WTC11 (cell line): ENCODE data around the gene CCL7. TPM values are rescaled to one million over a fixed set of nuclear protein-coding genes. Genes with fewer than 3 reads are reported as not detected.

Experiments
- ATAC-seq: fragments of 200-7000 bp; cut with Tn5 transposase; 2 replicates; pipeline ENCODE4 v1.10.0; 2021; ENCODE audit warnings: mild to moderate bottlenecking, moderate library complexity
- Bru-seq: library from RNA; stranded (reverse); fragments of 400-500 nt; gene quantifications from one replicate; lab custom pipeline; 2021; lab: Mats Ljungman, UMichigan
- CTCF ChIA-PET: fragments of 300-600 bp; sonication (Branson Sonifier 250); formaldehyde crosslinking; loops from one replicate; lab custom pipeline; 2021; ENCODE audit warnings: antibody characterized with exemption; lab: Charles Lee
- POLR2A ChIA-PET: fragments of 350-600 bp; sonication (Branson Sonifier 250); formaldehyde crosslinking; loops from one replicate; lab custom pipeline; 2021; ENCODE audit warnings: antibody characterized with exemption; lab: Charles Lee
- DNase-seq: peaks from one replicate; pipeline ENCODE4 v3.0.0; 2021; ENCODE audit warnings: low spot score
- H3K27ac Mint-ChIP-seq: 2 replicates; pipeline ENCODE4 v1.8.0; 2021; ENCODE audit warnings: mixed read lengths
- H3K27me3 Mint-ChIP-seq: 2 replicates; pipeline ENCODE4 v1.8.0; 2021; ENCODE audit warnings: low read depth, mild to moderate bottlenecking, moderate library complexity, mixed read lengths
- H3K36me3 Mint-ChIP-seq: 2 replicates; pipeline ENCODE4 v1.8.0; 2021; ENCODE audit warnings: mixed read lengths
- H3K4me1 Mint-ChIP-seq: 2 replicates; pipeline ENCODE4 v1.8.0; 2022; ENCODE audit warnings: mixed read lengths
- H3K4me3 Mint-ChIP-seq: 2 replicates; pipeline ENCODE4 v1.8.0; 2021; ENCODE audit warnings: mild to moderate bottlenecking, moderate library complexity, mixed read lengths
- H3K9me3 Mint-ChIP-seq: 2 replicates; pipeline ENCODE4 v1.8.0; 2021; ENCODE audit warnings: mixed read lengths
- FOXP1 ChIP-seq: sonication (generic); formaldehyde crosslinking; IDR thresholded peaks from 2 replicates; pipeline ENCODE4 v1.8.0; 2022; ENCODE audit warnings: missing genetic modification reagents, mild to moderate bottlenecking, moderate library complexity, borderline replicate concordance
- NFATC4 ChIP-seq: fragments of 250-450 bp; sonication (Bioruptor Pico); IDR thresholded peaks from 2 replicates; pipeline ENCODE4 v1.9.0; 2021; ENCODE audit warnings: mild to moderate bottlenecking
- NFE2L1 ChIP-seq: sonication (generic); formaldehyde crosslinking; IDR thresholded peaks from 2 replicates; pipeline ENCODE4 v1.8.1; 2023; ENCODE audit warnings: missing genetic modification reagents
- PRRX2 ChIP-seq: fragments of 250-450 bp; sonication (Bioruptor Pico); IDR thresholded peaks from 2 replicates; pipeline ENCODE4 v1.8.0; 2021; ENCODE audit warnings: mild to moderate bottlenecking
- RORB ChIP-seq: fragments of 250-450 bp; sonication (Bioruptor Pico); IDR thresholded peaks from 2 replicates; pipeline ENCODE4 v1.9.0; 2021; ENCODE audit warnings: mild to moderate bottlenecking
- SMAD3 ChIP-seq: sonication (generic); formaldehyde crosslinking; IDR thresholded peaks from 2 replicates; pipeline ENCODE4 v1.8.0; 2022; ENCODE audit warnings: missing genetic modification reagents, mild to moderate bottlenecking, borderline replicate concordance
- SOX15 ChIP-seq: fragments of 250-450 bp; sonication (Bioruptor Pico); IDR thresholded peaks from 2 replicates; pipeline ENCODE4 v1.9.0; 2021; ENCODE audit warnings: mild to moderate bottlenecking
- ZNF121 ChIP-seq: sonication (generic); formaldehyde crosslinking; IDR thresholded peaks from 2 replicates; pipeline ENCODE4 v1.8.0; 2023; ENCODE audit warnings: missing genetic modification reagents
- ZNF138 ChIP-seq: sonication (generic); formaldehyde crosslinking; conservative IDR thresholded peaks from 2 replicates; pipeline ENCODE4 v1.8.1; 2022; ENCODE audit warnings: mild to moderate bottlenecking, moderate library complexity, missing genetic modification reagents
- ZNF263 ChIP-seq: sonication (generic); formaldehyde crosslinking; IDR thresholded peaks from 2 replicates; pipeline ENCODE4 v1.8.1; 2022; ENCODE audit warnings: low read depth, mild to moderate bottlenecking, moderate library complexity, missing genetic modification reagents
- ZNF416 ChIP-seq: fragments of 250-450 bp; sonication (Bioruptor Pico); IDR thresholded peaks from 2 replicates; pipeline ENCODE4 v1.9.0; 2021; ENCODE audit warnings: mild to moderate bottlenecking, inconsistent platforms
- ZNF671 ChIP-seq: fragments of 250-450 bp; sonication (Bioruptor Pico); IDR thresholded peaks from 2 replicates; pipeline ENCODE4 v1.8.0; 2021; ENCODE audit warnings: mild to moderate bottlenecking
- long read RNA-seq, 3 experiments: library from RNA in 1 of 3; library from capped mRNA in 1 of 3; library from polyadenylated mRNA in 1 of 3; unstranded in 2 of 3; stranded (forward) in 1 of 3; transcript quantifications; one replicate each; pipeline ENCODE4 v2.0.0, GENCODE V29; 2021
- total RNA-seq: library from RNA; stranded (reverse); gene quantifications from 3 replicates; pipeline ENCODE4 v1.2.3, GENCODE V29; 2021
- TF ChIP-seq, protein P1 (sequence below): sonication (generic); formaldehyde crosslinking; IDR thresholded peaks from 2 replicates; pipeline ENCODE4 v1.8.1; 2022; ENCODE audit warnings: mild to moderate bottlenecking, missing genetic modification reagents, moderate library complexity, borderline replicate concordance
- TF ChIP-seq, protein P2 (sequence below): fragments of 250-450 bp; sonication (Bioruptor Pico); IDR thresholded peaks from 2 replicates; pipeline ENCODE4 v2.1.2; 2022; ENCODE audit warnings: mild to moderate bottlenecking, moderate library complexity
- TF ChIP-seq, protein P3 (sequence below): sonication (generic); formaldehyde crosslinking; IDR thresholded peaks from 2 replicates; pipeline ENCODE4 v1.8.1; 2023; ENCODE audit warnings: mild to moderate bottlenecking, missing genetic modification reagents, borderline replicate concordance
- TF ChIP-seq, protein P4 (sequence below): sonication (generic); formaldehyde crosslinking; IDR thresholded peaks from 2 replicates; pipeline ENCODE4 v1.8.1; 2022; ENCODE audit warnings: low read depth, missing genetic modification reagents, borderline replicate concordance
- TF ChIP-seq, protein P5 (sequence below): fragments of 250-450 bp; sonication (Bioruptor Pico); IDR thresholded peaks from 2 replicates; pipeline ENCODE4 v1.9.0; 2021; ENCODE audit warnings: mild to moderate bottlenecking, borderline replicate concordance

CCL7 gene
- total RNA-seq, result not detected in 3 replicates
- Bru-seq, nascent RNA, result not detected
- long read RNA-seq, experiment 1, result 0 reads
- long read RNA-seq, experiment 2, result 0 reads
- long read RNA-seq, experiment 3, result 0 reads

DNA sequence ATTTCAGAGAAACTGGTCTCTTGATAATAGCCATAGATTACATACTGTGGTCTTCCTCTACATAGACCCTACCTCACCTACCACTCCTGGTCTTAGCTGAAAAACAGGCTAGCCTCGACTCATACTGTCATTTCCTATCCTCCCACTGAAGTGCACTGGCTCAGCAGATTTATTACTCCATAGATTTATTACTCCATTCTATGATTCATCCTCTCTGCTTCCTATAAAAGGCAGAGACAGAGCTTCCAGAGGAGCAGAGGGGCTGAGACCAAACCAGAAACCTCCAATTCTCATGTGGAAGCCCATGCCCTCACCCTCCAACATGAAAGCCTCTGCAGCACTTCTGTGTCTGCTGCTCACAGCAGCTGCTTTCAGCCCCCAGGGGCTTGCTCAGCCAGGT lies at the start of gene CCL7:
Gene CCL7, plus strand, starts transcription at position 253 of the 400 bp plus-strand sequence. Its CDS starts 70 bp downstream, at position 323.
- Mint-ChIP-seq H3K27me3 (peaks cover 20% of the 10 kb centered on the region), H3K9me3 (no peaks in the 10 kb centered on the region), H3K27ac (no peak within 1 kb of the TSS), H3K4me3 (no peak within 1 kb of the TSS), H3K36me3 (no peaks in the 10 kb centered on the region), H3K4me1 (no peaks in the 10 kb centered on the region)
- CTCF ChIA-PET, result interaction anchor here (1.4 to 1.5 kb wide), 2 partner anchors 36 to 99 kb away, joined by 5 to 7 read pairs; no protein-coding TSS in a partner anchor
- TF ChIP-seq SMAD3 (CRISPR knock-in tag) (no peak), ZNF263 (CRISPR knock-in tag) (no peak), NFATC4 (CRISPR knock-in tag) (no peak), NFE2L1 (CRISPR knock-in tag) (no peak), RORB (CRISPR knock-in tag) (no peak), ZNF121 (CRISPR knock-in tag) (no peak), ZNF671 (no peak)
- TF ChIP-seq, protein P1, sequence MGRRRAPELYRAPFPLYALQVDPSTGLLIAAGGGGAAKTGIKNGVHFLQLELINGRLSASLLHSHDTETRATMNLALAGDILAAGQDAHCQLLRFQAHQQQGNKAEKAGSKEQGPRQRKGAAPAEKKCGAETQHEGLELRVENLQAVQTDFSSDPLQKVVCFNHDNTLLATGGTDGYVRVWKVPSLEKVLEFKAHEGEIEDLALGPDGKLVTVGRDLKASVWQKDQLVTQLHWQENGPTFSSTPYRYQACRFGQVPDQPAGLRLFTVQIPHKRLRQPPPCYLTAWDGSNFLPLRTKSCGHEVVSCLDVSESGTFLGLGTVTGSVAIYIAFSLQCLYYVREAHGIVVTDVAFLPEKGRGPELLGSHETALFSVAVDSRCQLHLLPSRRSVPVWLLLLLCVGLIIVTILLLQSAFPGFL (CRISPR knock-in tag), result no peak
- TF ChIP-seq, protein P2, sequence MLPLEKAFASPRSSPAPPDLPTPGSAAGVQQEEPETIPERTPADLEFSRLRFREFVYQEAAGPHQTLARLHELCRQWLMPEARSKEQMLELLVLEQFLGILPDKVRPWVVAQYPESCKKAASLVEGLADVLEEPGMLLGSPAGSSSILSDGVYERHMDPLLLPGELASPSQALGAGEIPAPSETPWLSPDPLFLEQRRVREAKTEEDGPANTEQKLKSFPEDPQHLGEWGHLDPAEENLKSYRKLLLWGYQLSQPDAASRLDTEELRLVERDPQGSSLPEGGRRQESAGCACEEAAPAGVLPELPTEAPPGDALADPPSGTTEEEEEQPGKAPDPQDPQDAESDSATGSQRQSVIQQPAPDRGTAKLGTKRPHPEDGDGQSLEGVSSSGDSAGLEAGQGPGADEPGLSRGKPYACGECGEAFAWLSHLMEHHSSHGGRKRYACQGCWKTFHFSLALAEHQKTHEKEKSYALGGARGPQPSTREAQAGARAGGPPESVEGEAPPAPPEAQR, result no peak
- TF ChIP-seq, protein P3, sequence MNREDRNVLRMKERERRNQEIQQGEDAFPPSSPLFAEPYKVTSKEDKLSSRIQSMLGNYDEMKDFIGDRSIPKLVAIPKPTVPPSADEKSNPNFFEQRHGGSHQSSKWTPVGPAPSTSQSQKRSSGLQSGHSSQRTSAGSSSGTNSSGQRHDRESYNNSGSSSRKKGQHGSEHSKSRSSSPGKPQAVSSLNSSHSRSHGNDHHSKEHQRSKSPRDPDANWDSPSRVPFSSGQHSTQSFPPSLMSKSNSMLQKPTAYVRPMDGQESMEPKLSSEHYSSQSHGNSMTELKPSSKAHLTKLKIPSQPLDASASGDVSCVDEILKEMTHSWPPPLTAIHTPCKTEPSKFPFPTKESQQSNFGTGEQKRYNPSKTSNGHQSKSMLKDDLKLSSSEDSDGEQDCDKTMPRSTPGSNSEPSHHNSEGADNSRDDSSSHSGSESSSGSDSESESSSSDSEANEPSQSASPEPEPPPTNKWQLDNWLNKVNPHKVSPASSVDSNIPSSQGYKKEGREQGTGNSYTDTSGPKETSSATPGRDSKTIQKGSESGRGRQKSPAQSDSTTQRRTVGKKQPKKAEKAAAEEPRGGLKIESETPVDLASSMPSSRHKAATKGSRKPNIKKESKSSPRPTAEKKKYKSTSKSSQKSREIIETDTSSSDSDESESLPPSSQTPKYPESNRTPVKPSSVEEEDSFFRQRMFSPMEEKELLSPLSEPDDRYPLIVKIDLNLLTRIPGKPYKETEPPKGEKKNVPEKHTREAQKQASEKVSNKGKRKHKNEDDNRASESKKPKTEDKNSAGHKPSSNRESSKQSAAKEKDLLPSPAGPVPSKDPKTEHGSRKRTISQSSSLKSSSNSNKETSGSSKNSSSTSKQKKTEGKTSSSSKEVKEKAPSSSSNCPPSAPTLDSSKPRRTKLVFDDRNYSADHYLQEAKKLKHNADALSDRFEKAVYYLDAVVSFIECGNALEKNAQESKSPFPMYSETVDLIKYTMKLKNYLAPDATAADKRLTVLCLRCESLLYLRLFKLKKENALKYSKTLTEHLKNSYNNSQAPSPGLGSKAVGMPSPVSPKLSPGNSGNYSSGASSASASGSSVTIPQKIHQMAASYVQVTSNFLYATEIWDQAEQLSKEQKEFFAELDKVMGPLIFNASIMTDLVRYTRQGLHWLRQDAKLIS, result no peak
- TF ChIP-seq, protein P4, sequence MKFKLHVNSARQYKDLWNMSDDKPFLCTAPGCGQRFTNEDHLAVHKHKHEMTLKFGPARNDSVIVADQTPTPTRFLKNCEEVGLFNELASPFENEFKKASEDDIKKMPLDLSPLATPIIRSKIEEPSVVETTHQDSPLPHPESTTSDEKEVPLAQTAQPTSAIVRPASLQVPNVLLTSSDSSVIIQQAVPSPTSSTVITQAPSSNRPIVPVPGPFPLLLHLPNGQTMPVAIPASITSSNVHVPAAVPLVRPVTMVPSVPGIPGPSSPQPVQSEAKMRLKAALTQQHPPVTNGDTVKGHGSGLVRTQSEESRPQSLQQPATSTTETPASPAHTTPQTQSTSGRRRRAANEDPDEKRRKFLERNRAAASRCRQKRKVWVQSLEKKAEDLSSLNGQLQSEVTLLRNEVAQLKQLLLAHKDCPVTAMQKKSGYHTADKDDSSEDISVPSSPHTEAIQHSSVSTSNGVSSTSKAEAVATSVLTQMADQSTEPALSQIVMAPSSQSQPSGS (CRISPR knock-in tag), result no peak
- ATAC-seq (no peak), DNase-seq (no peak)
- POLR2A ChIA-PET, result no interaction called here

DNA sequence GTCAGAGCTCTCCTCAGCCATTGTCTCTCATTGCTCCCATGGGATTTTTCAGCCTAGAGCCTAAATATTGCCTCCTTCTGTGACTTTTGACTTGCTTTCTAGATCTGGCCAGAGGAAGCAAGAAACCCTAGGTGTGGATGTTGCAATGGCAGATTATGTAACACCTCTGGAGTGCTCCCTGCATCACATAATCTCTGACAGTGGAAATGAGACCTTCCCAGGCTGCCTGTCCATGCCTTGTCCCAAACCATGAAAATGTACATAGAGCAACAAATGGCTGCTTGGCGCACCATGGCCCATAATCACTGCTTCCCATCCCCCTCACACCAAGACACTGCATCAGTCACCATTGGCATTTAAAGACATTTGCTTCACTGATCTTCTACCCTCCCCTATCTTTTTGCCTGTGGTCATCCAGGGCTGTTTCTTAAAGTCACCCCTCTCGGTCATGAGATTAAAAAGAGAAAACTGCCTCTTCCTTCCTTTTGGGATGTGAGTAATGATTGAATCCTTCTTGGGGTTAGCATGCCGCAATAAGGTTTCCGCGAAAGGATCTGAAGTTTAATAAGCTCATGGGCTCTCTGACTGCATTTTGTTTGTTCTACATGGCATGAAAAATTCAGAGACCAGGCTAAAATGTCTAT lies 49.1 kb upstream of the CCL7 start:
- peaks cover 8% of the 10 kb centered on the region for H3K36me3 Mint-ChIP-seq
- no peak for ATAC-seq
- TF ChIP-seq, protein P5, sequence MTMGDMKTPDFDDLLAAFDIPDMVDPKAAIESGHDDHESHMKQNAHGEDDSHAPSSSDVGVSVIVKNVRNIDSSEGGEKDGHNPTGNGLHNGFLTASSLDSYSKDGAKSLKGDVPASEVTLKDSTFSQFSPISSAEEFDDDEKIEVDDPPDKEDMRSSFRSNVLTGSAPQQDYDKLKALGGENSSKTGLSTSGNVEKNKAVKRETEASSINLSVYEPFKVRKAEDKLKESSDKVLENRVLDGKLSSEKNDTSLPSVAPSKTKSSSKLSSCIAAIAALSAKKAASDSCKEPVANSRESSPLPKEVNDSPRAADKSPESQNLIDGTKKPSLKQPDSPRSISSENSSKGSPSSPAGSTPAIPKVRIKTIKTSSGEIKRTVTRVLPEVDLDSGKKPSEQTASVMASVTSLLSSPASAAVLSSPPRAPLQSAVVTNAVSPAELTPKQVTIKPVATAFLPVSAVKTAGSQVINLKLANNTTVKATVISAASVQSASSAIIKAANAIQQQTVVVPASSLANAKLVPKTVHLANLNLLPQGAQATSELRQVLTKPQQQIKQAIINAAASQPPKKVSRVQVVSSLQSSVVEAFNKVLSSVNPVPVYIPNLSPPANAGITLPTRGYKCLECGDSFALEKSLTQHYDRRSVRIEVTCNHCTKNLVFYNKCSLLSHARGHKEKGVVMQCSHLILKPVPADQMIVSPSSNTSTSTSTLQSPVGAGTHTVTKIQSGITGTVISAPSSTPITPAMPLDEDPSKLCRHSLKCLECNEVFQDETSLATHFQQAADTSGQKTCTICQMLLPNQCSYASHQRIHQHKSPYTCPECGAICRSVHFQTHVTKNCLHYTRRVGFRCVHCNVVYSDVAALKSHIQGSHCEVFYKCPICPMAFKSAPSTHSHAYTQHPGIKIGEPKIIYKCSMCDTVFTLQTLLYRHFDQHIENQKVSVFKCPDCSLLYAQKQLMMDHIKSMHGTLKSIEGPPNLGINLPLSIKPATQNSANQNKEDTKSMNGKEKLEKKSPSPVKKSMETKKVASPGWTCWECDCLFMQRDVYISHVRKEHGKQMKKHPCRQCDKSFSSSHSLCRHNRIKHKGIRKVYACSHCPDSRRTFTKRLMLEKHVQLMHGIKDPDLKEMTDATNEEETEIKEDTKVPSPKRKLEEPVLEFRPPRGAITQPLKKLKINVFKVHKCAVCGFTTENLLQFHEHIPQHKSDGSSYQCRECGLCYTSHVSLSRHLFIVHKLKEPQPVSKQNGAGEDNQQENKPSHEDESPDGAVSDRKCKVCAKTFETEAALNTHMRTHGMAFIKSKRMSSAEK (CRISPR knock-in tag), result no peak
- no peak for TF ChIP-seq PRRX2 (CRISPR knock-in tag)
- TF ChIP-seq SOX15 (CRISPR knock-in tag), result no peak
- TF ChIP-seq ZNF416, result no peak
- TF ChIP-seq FOXP1 (CRISPR knock-in tag), result no peak
- TF ChIP-seq ZNF138 (CRISPR knock-in tag), result no peak
- no peak for DNase-seq
- H3K4me1 Mint-ChIP-seq, result no peaks in the 10 kb centered on the region
- peaks cover 25% of the 10 kb centered on the region for H3K9me3 Mint-ChIP-seq
- H3K27ac Mint-ChIP-seq, result no peak overlapping the region
- CTCF ChIA-PET, result interaction anchor here (3.1 kb wide), 1 partner anchor 141 kb away, joined by 9 read pairs; no protein-coding TSS in a partner anchor
- peaks cover 32% of the 10 kb centered on the region for H3K27me3 Mint-ChIP-seq
- no peak overlapping the region for H3K4me3 Mint-ChIP-seq
- POLR2A ChIA-PET, result no interaction called here
